Muscle of back (tissue), 11 donors: ENCODE measurements around the gene ADPRHL1. TPM values are rescaled to one million over a fixed set of nuclear protein-coding genes. Genes with fewer than 3 reads are reported as not detected.
"Not testable (repeated sequence)": the region's sequence is repeated elsewhere in the genome, so short reads cannot be mapped to it uniquely, and the experiment has no call there.

Source experiments
- DNase-seq, 3 donors: peaks; one replicate each; pipeline versions ENCODE4 v3.0.0 to v3.0.0-alpha.2; 2013
- polyA plus RNA-seq, 10 donors: library from polyadenylated mRNA; unstranded; fragments of 120-200 nt; gene quantifications; one replicate each; pipeline ENCODE4 v1.2.1, GENCODE V29; 2013; ENCODE audit not compliant: insufficient read length in 10 of 10

ADPRHL1 gene
- polyA plus RNA-seq, 10 donors, result 124 to 270 (median 245) TPM

DNA sequence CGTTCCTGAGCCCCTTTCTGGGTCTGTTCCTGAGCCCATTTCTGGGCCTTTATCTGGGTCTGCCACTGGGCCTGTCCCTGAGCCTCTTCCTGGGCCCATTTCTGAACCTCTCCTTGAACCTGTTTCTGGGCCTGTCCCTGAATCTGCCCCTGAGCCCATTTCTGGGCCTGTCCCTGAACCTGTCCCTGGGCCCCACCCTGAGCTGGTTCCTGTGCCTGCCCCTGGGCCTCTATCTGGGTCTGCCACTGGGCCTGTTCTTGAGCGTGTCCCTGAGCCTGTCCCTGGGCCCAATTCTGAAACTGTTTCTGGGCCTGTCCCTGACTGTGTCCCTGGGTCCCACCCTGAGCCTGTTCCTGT, 48.9 kb downstream of the ADPRHL1 start:
- no peak for DNase-seq

DNA sequence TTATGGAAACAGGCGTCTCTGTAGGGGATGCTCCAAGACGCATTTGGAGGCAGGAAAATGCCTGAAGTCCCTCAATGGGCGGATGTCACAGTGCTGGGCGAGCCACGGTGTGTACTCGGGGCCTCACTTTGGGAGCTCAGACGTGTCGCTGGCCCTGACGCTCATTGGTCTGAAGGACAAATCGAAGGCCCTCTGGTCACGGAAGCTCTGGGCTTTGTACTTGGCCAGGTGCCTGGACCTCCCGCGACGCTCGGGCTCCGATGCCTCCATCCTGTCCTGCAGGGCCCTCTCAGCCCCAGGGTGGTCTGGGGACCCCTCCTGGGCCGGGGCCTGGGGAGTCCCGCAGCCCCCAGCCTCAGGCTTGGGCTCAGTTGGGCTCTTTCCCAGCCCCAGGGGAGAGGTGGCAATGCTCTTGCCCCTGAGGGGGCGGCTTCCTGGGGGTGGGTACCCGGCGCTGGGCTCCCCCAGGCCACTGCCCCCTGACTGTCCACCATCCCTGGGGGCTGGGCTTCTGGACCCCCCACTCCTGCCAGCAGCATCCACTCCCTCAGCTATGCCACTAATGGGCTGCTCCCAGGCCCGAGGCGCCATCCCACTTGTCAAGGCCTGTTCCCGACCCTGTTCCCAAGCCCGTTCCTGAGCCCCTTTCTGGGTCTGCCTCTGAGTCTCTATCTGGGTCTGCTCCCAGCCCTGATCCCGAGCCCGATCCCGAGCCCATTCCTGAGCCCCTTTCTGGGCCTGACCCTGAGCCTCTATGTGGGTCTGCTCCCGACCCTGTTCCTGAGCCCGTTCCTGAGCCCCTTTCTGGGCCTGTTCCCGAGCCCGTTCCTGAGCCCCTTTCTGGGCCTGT, 49.8 kb downstream of the ADPRHL1 start:
- DNase-seq, result no peak

DNA sequence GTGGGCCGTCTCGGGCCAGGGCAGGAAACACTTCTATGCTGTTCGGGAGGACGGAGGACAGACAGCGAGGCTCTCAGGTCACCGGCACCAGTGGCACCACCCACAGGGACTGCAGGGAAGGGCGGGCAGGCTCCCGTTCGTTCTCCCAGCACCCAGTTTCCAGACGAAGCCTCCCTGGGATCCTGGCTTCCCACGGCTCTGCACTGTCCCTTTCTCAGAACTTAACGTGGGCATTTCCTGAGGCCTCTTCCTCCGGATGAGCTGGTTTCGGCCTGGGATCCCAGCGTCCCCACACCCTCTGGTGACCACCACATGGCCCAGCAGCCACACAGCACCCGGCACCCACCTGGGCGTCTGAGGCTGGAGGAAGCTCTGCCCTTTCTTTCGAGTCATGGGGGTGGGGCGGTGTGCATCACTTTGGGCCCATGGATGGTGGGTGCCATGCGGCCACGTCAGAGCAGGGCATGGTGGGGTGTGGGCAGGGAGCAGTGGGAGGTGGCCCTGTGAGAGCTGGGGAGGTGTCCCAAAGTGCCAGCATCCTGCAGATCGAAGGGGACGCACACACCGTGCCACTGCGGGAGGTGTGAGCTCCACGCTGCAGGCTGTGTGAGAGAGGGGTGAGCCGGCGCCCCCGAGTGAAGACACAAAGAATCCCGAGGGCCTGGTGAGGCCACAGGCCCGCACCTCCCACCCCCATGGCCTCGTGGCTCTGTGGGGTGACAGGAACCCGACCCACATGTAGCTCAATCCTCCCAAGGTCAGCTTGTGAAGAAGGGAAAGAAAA, 50.6 kb downstream of the ADPRHL1 start:
- DNase-seq, result no peak

DNA sequence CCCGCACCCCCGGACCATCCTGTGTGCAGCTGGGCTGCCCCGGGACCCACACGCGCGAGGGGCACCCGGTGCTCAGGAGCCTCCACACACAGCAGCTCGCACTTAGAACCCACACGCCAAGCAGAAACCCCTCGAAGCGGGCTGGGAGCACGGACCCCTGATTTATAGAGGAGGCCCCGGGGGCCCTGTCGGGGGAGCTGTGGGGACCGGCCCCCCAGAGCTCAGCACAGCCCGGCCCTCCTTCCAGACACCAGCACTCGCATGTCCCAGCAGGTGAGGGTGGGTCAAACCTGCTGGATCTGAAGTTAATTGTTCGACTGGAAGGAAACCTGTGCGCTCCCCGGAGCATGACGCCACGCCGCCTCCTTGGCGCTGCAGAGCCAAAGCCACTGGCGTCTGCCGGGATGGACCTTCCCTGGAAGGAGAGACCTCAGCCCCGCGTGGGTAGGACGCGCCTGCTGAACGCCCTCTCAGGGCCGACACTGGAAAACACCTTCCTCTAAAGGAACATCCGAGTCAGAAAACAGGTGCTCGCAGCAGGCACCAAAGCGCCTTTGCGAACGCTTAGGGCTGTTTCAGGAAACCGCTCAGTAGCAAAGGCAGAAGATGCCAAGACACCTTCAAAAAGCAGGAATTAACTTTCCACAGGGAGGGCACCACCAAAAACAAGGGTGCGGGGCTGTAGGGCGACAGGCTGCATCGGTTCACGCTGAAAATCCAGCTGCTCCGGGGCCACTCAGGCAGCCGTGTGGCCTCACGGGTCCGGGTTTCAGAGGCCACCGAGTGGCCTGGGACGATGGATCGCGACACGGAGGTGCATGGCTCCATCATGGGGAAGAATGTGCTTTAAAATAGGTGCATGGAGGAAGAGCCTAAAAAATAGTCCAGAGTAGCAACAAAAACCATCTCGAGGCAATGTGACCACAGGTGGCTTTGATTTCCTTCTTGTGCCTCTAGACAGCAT, 51.6 kb downstream of the ADPRHL1 start:
- no peak for DNase-seq

DNA sequence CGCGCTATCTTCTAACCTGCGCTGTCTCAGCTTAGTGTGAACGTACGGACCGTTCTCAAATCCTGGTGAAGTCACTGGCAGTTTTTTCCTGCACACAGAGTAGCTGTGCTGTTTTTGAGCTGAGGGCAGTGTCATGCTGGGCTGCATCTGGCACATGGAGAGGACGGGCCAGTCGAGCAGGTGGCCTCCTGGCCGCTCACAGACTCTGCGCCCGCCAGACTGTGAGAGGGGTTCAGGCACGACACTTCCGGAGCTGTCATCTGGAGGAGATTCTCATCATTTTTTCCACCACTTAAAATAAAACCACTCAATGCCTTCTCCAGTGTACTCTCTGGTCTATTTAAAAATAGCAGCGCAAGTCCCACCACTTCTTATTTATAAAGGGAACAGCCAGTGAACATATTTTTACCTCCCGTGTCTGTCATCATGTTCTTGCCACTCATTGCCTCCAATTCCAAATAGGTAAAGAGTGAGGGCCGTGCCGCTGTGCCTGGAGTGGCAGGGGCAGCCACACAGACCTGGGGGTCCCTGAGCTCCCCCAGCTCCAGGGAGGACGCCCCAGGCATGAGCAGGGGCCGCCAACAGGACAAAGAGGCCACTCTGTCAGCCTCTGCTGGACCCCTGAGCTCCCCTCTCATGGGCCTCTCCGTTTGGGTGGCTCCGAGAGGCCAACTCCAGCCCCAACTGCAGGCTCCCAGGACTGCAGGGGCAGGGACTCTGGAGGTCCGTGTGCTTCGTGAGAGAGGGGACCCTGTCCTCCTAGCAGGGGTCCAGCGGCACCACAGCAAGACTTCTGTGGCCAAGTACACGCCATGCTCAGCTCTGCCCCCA, 52.5 kb downstream of the ADPRHL1 start:
- DNase-seq, result peak in 1 of 3 donors; percentile 54

DNA sequence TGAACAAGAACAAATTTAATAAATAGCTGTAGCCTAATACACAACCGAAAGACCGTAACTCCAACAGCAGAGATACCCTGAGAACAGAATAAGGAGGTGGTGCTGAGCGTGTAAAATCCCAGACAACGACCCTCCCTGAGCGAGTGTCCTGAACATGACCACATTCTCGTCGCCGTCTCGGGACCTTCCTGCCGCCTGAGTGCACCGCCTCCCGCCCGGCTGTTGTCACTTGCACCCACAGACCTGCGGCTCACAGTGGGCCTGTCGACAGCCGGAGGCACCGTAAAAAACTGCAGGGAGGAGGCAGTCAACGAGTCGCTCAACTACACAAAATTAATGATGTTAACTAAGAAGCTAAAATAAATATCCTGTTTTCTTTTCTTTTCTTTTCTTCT, 53.5 kb downstream of the ADPRHL1 start:
- no peak for DNase-seq

DNA sequence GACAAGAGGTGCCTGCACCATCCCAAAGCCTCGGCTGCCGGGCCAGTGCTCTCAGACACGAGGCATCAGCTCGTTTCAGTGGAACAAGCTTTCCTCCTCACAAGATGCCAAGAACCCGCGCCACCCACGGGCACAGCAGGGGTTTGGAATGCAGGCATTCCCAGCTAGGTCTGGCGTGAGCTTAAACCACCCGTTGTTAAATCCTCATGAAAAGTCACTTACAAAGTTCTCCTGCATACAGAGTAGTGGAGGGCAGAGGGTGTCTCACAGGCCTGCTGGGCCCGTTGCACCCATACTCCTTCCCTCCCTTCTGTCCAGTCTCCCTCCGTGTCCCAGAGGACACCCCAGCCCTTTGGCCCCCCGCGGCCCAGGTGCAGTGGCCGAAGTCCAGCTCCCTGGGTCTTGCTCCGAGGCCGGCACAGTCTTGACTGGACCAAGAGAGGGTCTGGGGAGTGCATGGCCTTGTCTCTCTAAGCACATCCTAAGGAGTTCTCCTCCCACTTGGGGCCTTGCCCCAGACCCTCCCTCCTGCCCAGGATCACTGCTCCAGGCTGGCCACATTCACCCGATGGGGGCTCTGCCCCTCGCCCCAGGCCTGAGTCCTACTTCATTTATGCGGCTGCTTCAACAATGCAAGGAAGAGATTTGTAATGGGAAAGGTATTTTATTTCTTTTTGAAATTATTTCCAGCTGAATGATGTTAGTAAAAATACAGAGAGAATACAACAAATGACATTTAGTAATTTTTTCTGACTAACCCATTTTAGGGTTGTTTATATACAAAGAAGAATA, 54.1 kb downstream of the ADPRHL1 start:
- DNase-seq, result no peak

DNA sequence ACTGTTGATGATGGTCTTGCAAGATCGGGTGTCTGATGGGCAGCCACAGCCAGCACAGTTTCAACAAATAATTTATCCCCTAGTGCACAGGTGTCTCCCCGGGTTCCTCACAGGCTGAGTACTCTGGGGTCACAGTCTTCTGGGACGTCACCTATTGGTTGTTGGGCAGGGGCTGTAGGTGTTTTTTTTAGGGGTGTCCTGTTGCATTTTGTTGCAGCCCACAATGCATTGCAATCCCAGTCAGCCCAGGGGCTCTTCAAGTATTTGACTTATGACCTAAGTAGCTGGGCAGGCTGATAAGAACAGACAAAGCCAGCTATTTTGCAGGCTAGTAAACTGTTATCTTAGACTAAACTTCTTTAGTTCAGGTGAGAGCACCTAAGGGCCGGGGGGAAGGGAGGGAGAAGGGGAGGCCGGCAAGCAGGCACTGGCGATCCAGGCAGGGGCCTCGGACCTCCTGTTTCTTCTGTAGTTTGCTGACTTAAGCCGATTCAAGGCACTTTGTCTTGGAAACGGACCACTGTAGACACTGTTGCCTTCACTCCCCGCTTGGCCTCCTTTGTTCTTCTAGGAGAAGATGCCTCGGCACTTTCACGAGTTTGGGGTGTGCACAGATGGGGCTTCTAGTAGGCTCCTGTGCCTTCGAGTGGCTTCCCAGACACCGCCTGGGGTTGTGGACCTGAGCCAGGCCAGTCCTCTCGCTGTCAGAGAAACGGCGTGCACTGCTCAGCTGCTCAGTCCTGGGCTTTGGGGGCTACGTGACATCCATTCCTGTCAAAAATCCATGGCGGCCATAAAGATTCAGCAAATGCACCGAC, 55.5 kb downstream of the ADPRHL1 start:
- DNase-seq, result no peak

DNA sequence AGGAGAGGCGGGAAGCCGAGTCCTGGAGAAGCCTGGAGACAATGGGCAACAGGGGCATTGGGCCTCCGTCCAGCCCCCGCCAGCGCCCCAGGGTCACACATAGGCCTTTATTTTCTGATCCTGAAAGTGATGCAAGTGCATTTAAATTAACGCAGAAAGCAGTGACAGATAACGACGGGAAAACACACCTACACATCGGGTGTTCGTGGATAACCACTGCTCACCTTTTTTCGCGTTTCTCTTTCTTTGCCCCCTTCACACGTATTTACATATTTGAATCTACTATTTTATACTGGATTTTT, 59.0 kb downstream of the ADPRHL1 start:
- no peak for DNase-seq

DNA sequence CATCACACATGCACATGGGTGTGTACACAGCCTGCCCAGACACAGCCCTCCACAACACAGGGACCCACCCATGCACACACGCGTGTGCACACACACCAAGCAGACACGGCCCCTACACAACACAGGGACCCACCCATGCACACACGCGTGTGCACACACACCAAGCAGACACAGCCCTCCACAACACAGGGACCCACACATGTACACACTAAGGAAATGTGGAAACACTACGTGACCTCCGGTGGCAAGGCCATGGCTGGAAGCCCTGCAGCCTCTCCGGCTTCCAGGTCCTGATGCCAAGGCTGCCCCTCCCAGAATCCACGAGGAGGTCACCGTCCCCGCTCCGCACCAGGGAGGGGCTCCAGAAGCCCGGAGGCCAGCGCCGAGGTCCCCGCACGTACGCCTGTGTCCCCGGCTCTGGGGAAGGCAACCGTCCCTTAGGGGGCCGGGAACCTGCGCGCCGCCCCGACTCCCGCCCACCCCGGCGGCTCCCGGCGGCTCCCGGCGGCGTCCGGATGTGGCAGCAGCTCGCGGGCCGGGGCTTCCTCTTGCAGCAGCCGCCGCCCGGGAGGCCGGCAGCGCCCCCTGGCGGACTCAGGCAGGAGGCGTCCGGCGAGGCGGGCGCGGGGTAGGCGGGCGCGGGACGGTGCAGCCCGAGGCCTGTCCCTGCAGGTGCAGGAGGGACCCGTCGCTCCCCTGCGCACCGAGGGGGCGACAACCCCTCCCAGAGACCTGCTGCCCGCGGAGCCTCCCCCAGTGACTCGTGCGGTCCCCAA, 59.5 kb downstream of the ADPRHL1 start:
- DNase-seq, result peak; percentile 65 to 88 (median 80)

DNA sequence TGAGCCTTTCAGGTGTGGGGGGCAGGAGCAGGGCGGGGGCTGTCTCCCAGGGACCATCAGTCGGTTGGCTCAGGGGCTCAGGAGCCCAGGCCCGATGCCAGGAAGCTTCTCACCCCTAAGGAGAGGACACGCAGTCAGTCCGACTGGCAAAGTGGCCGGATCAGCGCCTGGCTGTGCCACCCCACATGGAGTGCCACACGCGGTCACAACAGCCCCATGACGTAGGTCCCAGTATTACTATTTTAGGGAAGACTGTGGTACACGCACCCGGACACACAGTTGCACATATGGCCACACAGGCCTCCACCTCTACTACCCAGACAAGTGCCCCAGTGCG, 60.1 kb downstream of the ADPRHL1 start:
- DNase-seq, result no peak

DNA sequence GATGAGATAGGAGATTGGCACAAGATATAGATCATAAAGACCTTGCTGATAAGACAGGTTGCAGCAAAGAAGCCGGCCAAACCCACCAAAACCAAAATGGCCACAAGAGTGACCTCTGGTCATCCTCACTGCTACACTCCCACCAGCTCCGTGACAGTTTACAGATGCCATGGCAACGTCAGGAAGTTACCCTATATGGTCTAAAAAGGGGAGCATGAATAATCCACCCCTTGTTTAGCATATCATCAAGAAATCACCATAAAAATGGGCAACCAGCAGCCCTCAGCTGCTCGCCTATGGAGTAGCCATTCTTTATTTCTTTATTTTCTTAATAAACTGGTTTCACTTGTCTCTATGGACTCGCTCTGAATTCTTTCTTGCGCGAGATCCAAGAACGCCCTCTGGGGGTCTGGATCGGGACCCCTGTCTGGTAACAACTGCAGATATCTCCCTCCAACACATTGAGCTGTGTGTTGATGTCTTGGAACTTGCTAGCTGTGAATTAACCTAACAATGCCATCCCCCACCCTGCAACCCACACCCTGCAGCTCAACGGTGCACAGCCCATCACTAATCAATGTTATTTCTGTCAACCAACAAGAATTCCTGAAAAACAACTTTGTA, 62.3 kb downstream of the ADPRHL1 start:
- DNase-seq, result no peak

DNA sequence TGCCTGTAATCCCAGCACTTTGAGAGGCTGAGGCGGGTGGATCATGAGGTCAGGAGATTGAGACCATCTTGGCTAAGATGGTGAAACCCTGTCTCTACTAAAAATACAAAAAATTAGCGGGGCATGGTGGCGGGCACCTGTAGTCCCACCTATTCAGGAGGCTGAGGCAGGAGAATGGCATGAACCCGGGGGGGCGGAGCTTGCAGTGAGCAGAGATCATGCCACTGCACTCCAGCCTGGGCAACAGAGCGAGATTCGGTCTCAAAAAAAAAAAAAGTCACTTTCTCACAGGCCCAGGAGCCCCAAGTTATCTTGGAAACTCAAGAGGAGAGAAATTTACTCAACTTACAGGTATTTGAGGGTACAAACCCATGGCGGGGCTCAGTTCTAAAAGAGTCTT, 63.7 kb downstream of the ADPRHL1 start:
- not testable (repeated sequence) for DNase-seq

DNA sequence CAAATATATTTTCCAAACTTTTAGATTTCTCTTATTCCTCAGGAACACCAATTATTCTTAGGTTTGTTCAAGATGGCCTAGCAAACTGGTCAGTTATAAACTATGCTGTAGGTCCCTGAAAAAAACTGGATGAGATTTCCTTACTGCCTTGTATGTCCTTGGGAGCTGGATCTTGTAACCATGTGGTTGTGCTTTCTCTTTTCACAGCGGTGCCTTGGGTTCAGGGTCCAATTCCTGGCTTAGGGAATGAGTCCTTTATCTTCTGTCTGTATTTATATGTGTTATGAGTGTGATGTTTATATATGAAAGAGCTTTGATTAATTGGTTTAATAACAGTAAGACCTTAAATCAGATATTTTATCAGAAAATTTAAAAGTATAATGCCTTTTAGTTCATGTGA, 65.9 kb downstream of the ADPRHL1 start:
- DNase-seq, result no peak

DNA sequence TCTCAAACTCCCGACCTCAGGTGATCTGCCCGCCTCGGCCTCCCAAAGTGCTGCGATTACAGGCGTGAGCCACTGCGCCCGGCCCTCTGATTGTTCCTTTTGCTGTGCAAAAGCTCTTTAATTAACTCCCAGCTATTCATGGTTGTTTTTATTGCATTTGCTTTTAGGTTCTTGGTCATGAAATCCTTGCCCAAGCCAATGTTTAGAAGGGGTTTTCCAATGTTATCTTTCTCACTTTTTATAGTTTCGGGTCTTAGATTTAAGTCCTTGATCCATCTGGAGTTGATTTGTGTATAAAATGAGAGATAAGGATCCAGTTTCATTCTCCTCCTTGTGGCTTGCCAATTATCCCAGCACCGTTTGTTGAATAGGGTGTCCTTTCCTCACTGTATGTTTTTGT, 70.2 kb downstream of the ADPRHL1 start:
- no peak for DNase-seq

DNA sequence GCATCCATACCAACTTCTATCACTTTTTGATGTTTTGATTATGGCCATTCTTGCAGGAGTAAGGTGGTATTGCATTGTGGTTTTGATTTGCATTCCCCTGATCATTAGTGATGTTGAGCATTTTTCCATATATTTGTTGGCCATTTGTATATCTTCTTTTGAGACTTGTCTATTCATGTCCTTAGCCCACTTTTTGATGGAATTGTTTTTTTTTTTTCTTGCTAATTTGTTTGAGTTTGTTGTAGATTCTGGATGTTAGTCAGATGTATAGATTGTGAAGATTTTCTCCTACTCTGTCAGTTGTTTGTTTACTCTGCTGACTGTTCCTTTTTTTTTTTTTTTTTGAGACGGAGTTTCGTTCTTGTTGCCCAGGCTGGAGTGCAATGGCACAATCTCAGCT, 70.7 kb downstream of the ADPRHL1 start:
- DNase-seq, result not testable (repeated sequence)

DNA sequence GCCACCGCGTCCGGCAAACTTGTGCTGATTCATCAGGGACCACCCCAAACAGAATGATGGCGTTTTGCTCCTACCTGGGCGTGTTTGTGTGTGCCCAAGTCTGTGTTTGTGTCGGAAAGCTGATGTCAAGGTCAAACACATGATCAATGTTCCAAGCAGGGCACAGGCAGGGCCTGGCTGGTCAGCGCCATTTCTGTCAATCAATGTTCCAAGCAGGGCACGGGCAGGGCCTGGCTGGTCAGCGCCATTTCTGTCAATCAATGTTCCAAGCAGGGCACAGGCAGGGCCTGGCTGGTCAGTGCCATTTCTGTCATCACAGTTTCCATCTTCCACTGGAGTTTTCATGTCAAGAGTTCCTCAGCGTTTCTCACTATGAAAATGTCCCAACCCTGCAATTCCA, 74.5 kb downstream of the ADPRHL1 start:
- DNase-seq, result no peak

DNA sequence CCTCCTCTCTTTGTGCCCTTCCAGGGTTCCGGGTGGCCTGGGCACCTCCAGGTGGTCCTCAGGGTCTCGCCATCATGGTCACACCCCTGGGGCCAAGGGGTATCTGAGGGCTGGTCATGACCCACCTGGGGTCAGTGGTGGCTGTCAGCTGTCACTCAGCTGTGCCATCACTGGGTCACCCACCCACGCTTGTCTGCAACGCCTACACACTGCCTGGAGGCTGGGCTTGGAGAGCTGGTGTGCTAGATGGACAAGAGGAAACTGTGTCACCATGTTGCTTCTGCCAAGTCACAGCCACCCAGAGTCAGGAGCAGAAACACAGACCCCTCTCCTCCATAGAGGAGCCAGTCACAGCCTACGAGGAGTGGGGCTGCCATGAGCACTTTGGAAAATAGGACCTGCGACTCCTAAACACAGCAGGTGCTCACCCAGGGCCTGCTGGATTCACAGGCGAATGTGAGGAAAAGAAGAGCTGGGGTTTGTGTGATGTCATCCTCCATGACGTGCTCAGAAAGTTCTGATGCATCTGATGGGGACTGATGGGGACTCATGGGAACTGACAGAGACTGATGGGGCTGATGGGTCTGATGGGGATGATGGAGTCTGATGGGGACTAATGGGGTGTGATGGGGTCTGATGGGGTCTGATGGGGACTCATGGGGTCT, 78.6 kb downstream of the ADPRHL1 start:
- no peak for DNase-seq
